Smooth muscle cell (in vitro differentiated cells): ENCODE data around the gene PROKR2. TPM values are rescaled to one million over a fixed set of nuclear protein-coding genes. Genes with fewer than 3 reads are reported as not detected.

Experiments used
- DNase-seq: peaks from one replicate; lab custom pipeline; 2025; ENCODE audit not compliant: unreplicated experiment; lab: John Stamatoyannopoulos, UW
- H2AFZ ChIP-seq: fragments of 200-600 bp; sonication (generic); 2 replicates; pipeline ENCODE4 v1.6.0; 2016; ENCODE audit warnings: antibody characterized with exemption, low read depth, mild to moderate bottlenecking
- H3F3A ChIP-seq: fragments of 200-600 bp; sonication (generic); 2 replicates; pipeline ENCODE4 v1.6.0; 2017; ENCODE audit warnings: antibody characterized with exemption, low read depth
- H3K27ac ChIP-seq: fragments of 200-600 bp; sonication (generic); 2 replicates; pipeline ENCODE4 v1.5.1; 2016; ENCODE audit warnings: low read depth, mild to moderate bottlenecking
- H3K27me3 ChIP-seq: fragments of 200-600 bp; sonication (generic); 2 replicates; pipeline ENCODE4 v1.6.1; 2016; ENCODE audit warnings: low read depth, mild to moderate bottlenecking
- H3K36me3 ChIP-seq: fragments of 200-600 bp; sonication (generic); 2 replicates; pipeline ENCODE4 v1.5.1; 2016; ENCODE audit warnings: low read depth
- H3K4me1 ChIP-seq: fragments of 200-600 bp; sonication (generic); 2 replicates; pipeline ENCODE4 v1.5.1; 2016; ENCODE audit warnings: low read depth
- H3K4me2 ChIP-seq: fragments of 200-600 bp; sonication (generic); 2 replicates; pipeline ENCODE4 v1.6.0; 2016; ENCODE audit warnings: mild to moderate bottlenecking
- H3K4me3 ChIP-seq: fragments of 200-600 bp; sonication (generic); 2 replicates; pipeline ENCODE4 v1.5.1; 2016; ENCODE audit warnings: mild to moderate bottlenecking
- H3K79me2 ChIP-seq: fragments of 200-600 bp; sonication (generic); 2 replicates; pipeline ENCODE4 v1.6.0; 2016; ENCODE audit warnings: low read depth, mild to moderate bottlenecking
- H3K9ac ChIP-seq: fragments of 200-600 bp; sonication (generic); 2 replicates; pipeline ENCODE4 v1.6.0; 2016; ENCODE audit warnings: low read depth
- H3K9me3 ChIP-seq: fragments of 200-600 bp; sonication (generic); replicated peaks from 2 replicates; pipeline ENCODE4 v1.5.1; 2016; ENCODE audit warnings: low read depth
- H4K20me1 ChIP-seq: fragments of 200-600 bp; sonication (generic); 2 replicates; pipeline ENCODE4 v1.6.0; 2016; ENCODE audit warnings: low read depth
- WGBS: methylation state at CpG from one replicate; pipeline ENCODE4 v1.1.7; 2016; ENCODE audit warnings: low lambda C conversion rate; 5-methylcytosine and 5-hydroxymethylcytosine counted together
- polyA plus RNA-seq: library from polyadenylated mRNA; unstranded; fragments of >200 nt; fragmentation: Nextera tagmentation; extraction: Ambion mirVana; gene quantifications from 2 replicates; pipeline ENCODE4 v1.2.1, GENCODE V29; 2016
- total RNA-seq: library from RNA; depleted of rRNA; stranded (reverse); fragments of >200 nt; gene quantifications from 2 replicates; pipeline ENCODE4 v1.2.3, GENCODE V29; 2014
- TF ChIP-seq, protein P1 (sequence below): fragments of 200-600 bp; sonication (generic); IDR thresholded peaks from 2 replicates; pipeline ENCODE4 v1.5.1; 2017; ENCODE audit warnings: borderline replicate concordance, mild to moderate bottlenecking, antibody characterized with exemption; ENCODE audit not compliant: insufficient read depth, poor library complexity, severe bottlenecking

The PROKR2 gene
- total and polyA plus RNA-seq, 2 experiments from 2014 or later = not detected

DNA sequence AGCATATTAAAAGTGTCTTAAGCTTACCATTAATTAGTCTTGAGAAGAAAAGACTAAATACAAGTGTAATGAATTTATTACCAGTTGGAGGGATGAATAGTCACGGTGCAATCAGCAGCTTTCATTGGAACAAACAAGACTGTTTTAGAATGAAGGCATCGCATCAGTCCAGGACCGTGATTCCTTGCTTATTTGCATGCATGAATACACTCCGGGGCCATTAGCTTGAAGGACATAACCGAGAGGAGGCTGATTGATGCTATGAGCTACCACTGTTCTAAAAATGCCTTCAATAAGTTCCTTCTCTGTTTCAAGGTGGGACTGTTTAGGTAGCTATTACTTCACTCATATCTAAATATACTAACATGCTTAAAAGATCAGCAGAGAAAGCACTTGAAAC lies 17.9 kb downstream of the PROKR2 start:
- no peaks in the 10 kb centered on the region for H3F3A ChIP-seq
- H3K9ac ChIP-seq = no peak overlapping the region
- H3K79me2 ChIP-seq = no peaks in the 10 kb centered on the region
- no peaks in the 10 kb centered on the region for H3K4me1 ChIP-seq
- no peaks in the 10 kb centered on the region for H3K9me3 ChIP-seq
- H2AFZ ChIP-seq = no peak overlapping the region
- H3K4me3 ChIP-seq = no peak overlapping the region
- H3K27ac ChIP-seq = no peak overlapping the region
- WGBS = 93% methylated on average over 5 of the region's 5 CpGs
- no peaks in the 10 kb centered on the region for H3K36me3 ChIP-seq
- TF ChIP-seq, protein P1, sequence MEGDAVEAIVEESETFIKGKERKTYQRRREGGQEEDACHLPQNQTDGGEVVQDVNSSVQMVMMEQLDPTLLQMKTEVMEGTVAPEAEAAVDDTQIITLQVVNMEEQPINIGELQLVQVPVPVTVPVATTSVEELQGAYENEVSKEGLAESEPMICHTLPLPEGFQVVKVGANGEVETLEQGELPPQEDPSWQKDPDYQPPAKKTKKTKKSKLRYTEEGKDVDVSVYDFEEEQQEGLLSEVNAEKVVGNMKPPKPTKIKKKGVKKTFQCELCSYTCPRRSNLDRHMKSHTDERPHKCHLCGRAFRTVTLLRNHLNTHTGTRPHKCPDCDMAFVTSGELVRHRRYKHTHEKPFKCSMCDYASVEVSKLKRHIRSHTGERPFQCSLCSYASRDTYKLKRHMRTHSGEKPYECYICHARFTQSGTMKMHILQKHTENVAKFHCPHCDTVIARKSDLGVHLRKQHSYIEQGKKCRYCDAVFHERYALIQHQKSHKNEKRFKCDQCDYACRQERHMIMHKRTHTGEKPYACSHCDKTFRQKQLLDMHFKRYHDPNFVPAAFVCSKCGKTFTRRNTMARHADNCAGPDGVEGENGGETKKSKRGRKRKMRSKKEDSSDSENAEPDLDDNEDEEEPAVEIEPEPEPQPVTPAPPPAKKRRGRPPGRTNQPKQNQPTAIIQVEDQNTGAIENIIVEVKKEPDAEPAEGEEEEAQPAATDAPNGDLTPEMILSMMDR = no peak
- no peak for DNase-seq
- H3K27me3 ChIP-seq = no peaks in the 10 kb centered on the region
- no peaks in the 10 kb centered on the region for H4K20me1 ChIP-seq
- no peak overlapping the region for H3K4me2 ChIP-seq

- Histone ChIP-seq H3K27ac (no peak overlapping the region), H2AFZ (no peak overlapping the region), H3K4me1 (no peaks in the 10 kb centered on the region), H4K20me1 (no peaks in the 10 kb centered on the region), H3K4me3 (no peak overlapping the region), H3K79me2 (no peaks in the 10 kb centered on the region), H3K27me3 (no peaks in the 10 kb centered on the region), H3K4me2 (no peak overlapping the region), H3K9me3 (no peaks in the 10 kb centered on the region), H3K36me3 (no peaks in the 10 kb centered on the region), H3F3A (no peaks in the 10 kb centered on the region), H3K9ac (no peak overlapping the region)
- TF ChIP-seq, protein P1 = no peak
- WGBS = 74% methylated on average over 11 of the region's 11 CpGs
- no peak for DNase-seq
These were observed 19.3 kb downstream of the PROKR2 start for GRCh38 chr20:5297280-5298004.

DNA sequence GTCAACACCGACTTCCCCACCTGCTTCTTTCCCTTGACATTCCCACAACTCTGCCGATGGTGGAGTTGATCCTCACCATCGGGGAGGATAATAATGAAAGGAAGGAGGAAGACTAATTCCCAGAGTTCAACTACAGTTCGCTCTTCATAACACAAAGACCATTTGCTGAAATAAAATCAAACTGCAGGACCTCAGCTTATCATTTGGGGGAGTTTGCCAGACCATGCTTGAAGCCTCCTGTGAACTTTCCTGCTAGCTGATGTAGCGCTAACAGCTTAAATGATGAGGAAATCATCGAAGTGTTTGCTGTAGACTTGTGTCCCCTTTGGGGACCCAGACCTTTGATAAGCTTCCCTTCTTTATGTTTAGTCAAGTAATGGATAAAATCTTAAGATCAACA lies 26.2 kb downstream of the PROKR2 start:
- WGBS = 84% methylated on average over 6 of the region's 6 CpGs
- Histone ChIP-seq H3K36me3 (no peaks in the 10 kb centered on the region), H3K9me3 (no peaks in the 10 kb centered on the region), H3F3A (no peaks in the 10 kb centered on the region), H4K20me1 (no peaks in the 10 kb centered on the region), H2AFZ (no peak overlapping the region), H3K4me1 (no peaks in the 10 kb centered on the region), H3K4me2 (no peak overlapping the region), H3K4me3 (no peak overlapping the region), H3K9ac (no peak overlapping the region), H3K27me3 (no peaks in the 10 kb centered on the region), H3K79me2 (no peaks in the 10 kb centered on the region), H3K27ac (no peak overlapping the region)
- DNase-seq = no peak
- TF ChIP-seq, protein P1 = no peak

GRCh38 chr20:5282561-5282960 lies 34.2 kb downstream of the PROKR2 start:
- no peaks in the 10 kb centered on the region for H3F3A ChIP-seq
- WGBS = 40% methylated on average over 4 of the region's 4 CpGs
- no peaks in the 10 kb centered on the region for H4K20me1 ChIP-seq
- no peak for DNase-seq
- no peaks in the 10 kb centered on the region for H3K27me3 ChIP-seq
- no peaks in the 10 kb centered on the region for H3K9me3 ChIP-seq
- no peak overlapping the region for H2AFZ ChIP-seq
- H3K79me2 ChIP-seq = no peaks in the 10 kb centered on the region
- H3K27ac ChIP-seq = no peak overlapping the region
- no peak overlapping the region for H3K4me2 ChIP-seq
- H3K4me1 ChIP-seq = no peaks in the 10 kb centered on the region
- TF ChIP-seq, protein P1 = no peak
- no peak overlapping the region for H3K4me3 ChIP-seq
- H3K36me3 ChIP-seq = no peaks in the 10 kb centered on the region
- H3K9ac ChIP-seq = no peak overlapping the region
